DLD1 (cell line): ENCODE data around the gene RBPJ.

ENCODE experiments used
- in situ Hi-C: cut with HindIII; loops from 2 replicates; pipeline ENCODE4 v1.10.0; 2017; ENCODE audit warnings: low sequenced_read_pairs

RBPJ gene

GRCh38 chr4:26482508-26483462 lies 162.0 kb downstream of the RBPJ start:
- in situ Hi-C loops, result no loop called here

- in situ Hi-C loops, result no loop called here
Observed at GRCh38 chr4:26484032-26484515, 163.3 kb downstream of the RBPJ start.

GRCh38 chr4:26484516-26484915 lies 163.7 kb downstream of the RBPJ start:
- in situ Hi-C loops, result no loop called here
